Activated CD4-positive, alpha-beta T cell treated with anti-CD3 and anti-CD28 coated beads, Interleukin-2, amount 10 ng/mL, durations not matched to agents 7 days and 5 days (primary cell): ENCODE results near the gene SFT2D3. TPM values are rescaled to one million over a fixed set of nuclear protein-coding genes. Genes with fewer than 3 reads are reported as not detected.

Experiments
- CTCF ChIA-PET: fragments of 350-600 bp; sonication (Branson Sonifier 250); formaldehyde crosslinking; loops from one replicate; lab custom pipeline; 2021; ENCODE audit warnings: antibody characterized with exemption; lab: Charles Lee
- POLR2A ChIA-PET: fragments of 350-600 bp; sonication (Branson Sonifier 250); formaldehyde crosslinking; loops from one replicate; lab custom pipeline; 2021; ENCODE audit warnings: antibody characterized with exemption; lab: Charles Lee
- DNase-seq: peaks from one replicate; pipeline ENCODE4 v3.0.0-alpha.2; 2020
- H3K27ac Mint-ChIP-seq: one replicate; pipeline ENCODE4 v1.8.0; 2021; ENCODE audit warnings: mild to moderate bottlenecking, moderate library complexity, mixed read lengths
- H3K27me3 Mint-ChIP-seq: one replicate; pipeline ENCODE4 v1.8.0; 2021; ENCODE audit warnings: mixed read lengths
- H3K36me3 Mint-ChIP-seq: one replicate; pipeline ENCODE4 v1.8.0; 2021; ENCODE audit warnings: low read depth, mixed read lengths
- H3K4me1 Mint-ChIP-seq: one replicate; pipeline ENCODE4 v1.8.0; 2021; ENCODE audit warnings: mixed read lengths
- H3K4me3 Mint-ChIP-seq: one replicate; pipeline ENCODE4 v1.8.0; 2021; ENCODE audit warnings: mild to moderate bottlenecking, moderate library complexity, mixed read lengths
- H3K9me3 Mint-ChIP-seq: one replicate; pipeline ENCODE4 v1.8.0; 2021; ENCODE audit warnings: mixed read lengths
- total RNA-seq, 2 experiments: library from RNA; stranded (reverse); gene quantifications; one replicate each; pipeline ENCODE4 v1.2.3, GENCODE V29; 2021

The SFT2D3 gene
- total RNA-seq, 2 experiments from 2014 or later, result 5.0 to 5.7 TPM

GRCh38 chr2:127754186-127754585 is 52.9 kb downstream of the SFT2D3 start:
- CTCF ChIA-PET, result interaction anchor here (0.5 to 1.7 kb wide), 8 partner anchors 9 to 236 kb away, joined by 3 to 4 read pairs (median 3); no protein-coding TSS in a partner anchor

More at GRCh38 chr2:127754186-127754585, 52.9 kb downstream of the SFT2D3 start:
- no peaks in the 10 kb centered on the region for H3K27me3 Mint-ChIP-seq
- peaks cover 4% of the 10 kb centered on the region for H3K4me1 Mint-ChIP-seq
- POLR2A ChIA-PET, result no interaction called here
- H3K27ac Mint-ChIP-seq, result no peak overlapping the region
- no peak for DNase-seq
- H3K4me3 Mint-ChIP-seq, result no peak overlapping the region
- H3K9me3 Mint-ChIP-seq, result no peaks in the 10 kb centered on the region
- peaks cover 25% of the 10 kb centered on the region for H3K36me3 Mint-ChIP-seq

Other genes starting within 250 kb of the SFT2D3 start
- 10 to 100 TPM; 43.0 to 46.9 TPM for gene IWS1, start 175.0 kb upstream of the SFT2D3 start, total RNA-seq
- under 1 TPM; 0.60 to 0.69 TPM for gene MYO7B, start 165.8 kb upstream of the SFT2D3 start, total RNA-seq
- not detected for gene GPR17, start 55.3 kb upstream of the SFT2D3 start, total RNA-seq
- 10 to 100 TPM; 34.2 to 36.4 TPM for gene LIMS2, start 26.0 kb upstream of the SFT2D3 start, total RNA-seq
- gene WDR33, start 109.7 kb downstream of the SFT2D3 start, total RNA-seq, result 10 to 100 TPM; 58.7 to 69.0 TPM
- gene POLR2D, start 156.7 kb downstream of the SFT2D3 start, total RNA-seq, result 10 to 100 TPM; 46.3 to 52.3 TPM
- gene AMMECR1L, start 184.5 kb downstream of the SFT2D3 start, total RNA-seq, result 10 to 100 TPM; 15.0 to 15.4 TPM